Measurements from ENCODE around the gene MSANTD7. TPM values are rescaled to one million over a fixed set of nuclear protein-coding genes. Genes with fewer than 3 reads are reported as not detected.

The MSANTD7 gene
- total RNA-seq, 1 donor from 2014 or later = 22.3 TPM

GRCh38 chr10:14821635-14822375 lies 16.3 kb upstream of the MSANTD7 start:
- no peak for DNase-seq (ENCODE audit: low spot score)
- intact Hi-C loops (cut with micrococcal nuclease) = loop anchor here (5.0 kb wide), 2 partner anchors 215 to 235 kb away; no protein-coding TSS in a partner anchor
- Mint-ChIP-seq H3K4me1 (ENCODE audit: low read depth) (peaks cover 17% of the 10 kb centered on the region), H3K27ac (no peak overlapping the region), H3K4me3 (ENCODE audit: low read depth) (no peak overlapping the region), H3K27me3 (ENCODE audit: low read depth) (peaks cover 18% of the 10 kb centered on the region), H3K9me3 (no peaks in the 10 kb centered on the region), H3K36me3 (ENCODE audit: low read depth) (no peaks in the 10 kb centered on the region)

DNA sequence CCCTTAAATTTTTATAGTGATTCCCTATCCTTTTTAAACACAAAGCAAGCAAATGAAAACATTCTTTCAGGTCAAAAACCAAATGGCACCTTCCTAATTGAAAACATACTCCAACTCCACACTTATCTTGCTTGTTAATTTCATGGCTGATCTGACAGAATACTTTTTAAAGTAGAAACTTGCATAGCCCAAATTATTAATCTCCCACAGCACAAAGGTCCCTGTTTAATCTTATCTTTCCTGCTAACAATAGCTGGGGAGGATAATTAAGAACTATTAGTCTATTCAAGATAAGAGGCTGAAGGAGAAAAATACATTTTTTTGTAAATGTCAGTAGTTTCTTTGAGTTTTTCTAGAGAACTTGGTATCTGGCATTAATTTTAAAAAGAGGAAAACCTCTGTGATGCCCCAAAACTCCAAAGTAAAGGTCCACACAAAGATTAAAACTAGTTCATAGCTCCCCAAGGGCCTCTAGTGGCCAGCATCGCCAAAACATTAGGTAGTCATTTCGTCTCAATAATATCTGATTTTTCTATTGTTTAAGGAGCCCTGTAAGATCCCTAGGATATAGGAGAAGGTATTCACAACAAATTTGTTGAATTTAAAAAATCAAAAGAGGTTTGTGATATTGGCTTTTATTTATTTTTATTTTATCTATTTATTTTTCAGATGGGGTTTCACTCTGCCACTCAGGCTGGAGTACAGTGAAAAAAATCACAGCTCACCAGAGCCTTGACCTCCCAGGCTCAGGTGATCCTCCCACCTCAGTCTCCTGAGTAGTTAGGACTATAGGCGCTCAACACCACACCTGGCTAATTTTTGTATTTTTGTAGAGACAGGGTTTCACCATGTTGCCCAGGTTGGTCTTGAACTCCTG lies 15.0 kb upstream of the MSANTD7 start:
- no peaks in the 10 kb centered on the region for H3K36me3 Mint-ChIP-seq (ENCODE audit: low read depth)
- intact Hi-C loops (cut with micrococcal nuclease) = loop anchor here (1.0 to 5.0 kb wide), 3 partner anchors 216 to 324 kb away; no protein-coding TSS in a partner anchor
- peaks cover 18% of the 10 kb centered on the region for H3K27me3 Mint-ChIP-seq (ENCODE audit: low read depth)
- peaks cover 17% of the 10 kb centered on the region for H3K4me1 Mint-ChIP-seq (ENCODE audit: low read depth)
- H3K27ac Mint-ChIP-seq = no peak overlapping the region
- DNase-seq (ENCODE audit: low spot score) = no peak
- H3K9me3 Mint-ChIP-seq = no peaks in the 10 kb centered on the region
- H3K4me3 Mint-ChIP-seq (ENCODE audit: low read depth) = no peak overlapping the region

- Mint-ChIP-seq H3K36me3 (ENCODE audit: low read depth) (no peaks in the 10 kb centered on the region), H3K27ac (no peak overlapping the region), H3K4me1 (ENCODE audit: low read depth) (peaks cover 17% of the 10 kb centered on the region), H3K27me3 (ENCODE audit: low read depth) (peaks cover 18% of the 10 kb centered on the region), H3K4me3 (ENCODE audit: low read depth) (no peak overlapping the region), H3K9me3 (no peaks in the 10 kb centered on the region)
- intact Hi-C loops (cut with micrococcal nuclease) = loop anchor here (1.0 to 5.0 kb wide), 3 partner anchors 217 to 325 kb away; no protein-coding TSS in a partner anchor
- DNase-seq (ENCODE audit: low spot score) = no peak
These were observed 14.1 kb upstream of the MSANTD7 start for GRCh38 chr10:14823966-14824365.

GRCh38 chr10:14826076-14826829 lies 11.9 kb upstream of the MSANTD7 start:
- DNase-seq (ENCODE audit: low spot score) = no peak
- H3K27me3 Mint-ChIP-seq (ENCODE audit: low read depth) = peaks cover 16% of the 10 kb centered on the region
- H3K4me1 Mint-ChIP-seq (ENCODE audit: low read depth) = peaks cover 6% of the 10 kb centered on the region
- H3K27ac Mint-ChIP-seq = no peak overlapping the region
- no peak overlapping the region for H3K4me3 Mint-ChIP-seq (ENCODE audit: low read depth)
- no peaks in the 10 kb centered on the region for H3K36me3 Mint-ChIP-seq (ENCODE audit: low read depth)
- intact Hi-C loops (cut with micrococcal nuclease) = no loop called here
- no peaks in the 10 kb centered on the region for H3K9me3 Mint-ChIP-seq

- H3K4me3 Mint-ChIP-seq (ENCODE audit: low read depth) = no peak overlapping the region
- H3K9me3 Mint-ChIP-seq = no peaks in the 10 kb centered on the region
- no peak for DNase-seq (ENCODE audit: low spot score)
- H3K27ac Mint-ChIP-seq = no peak overlapping the region
- no peaks in the 10 kb centered on the region for H3K27me3 Mint-ChIP-seq (ENCODE audit: low read depth)
- peaks cover 6% of the 10 kb centered on the region for H3K4me1 Mint-ChIP-seq (ENCODE audit: low read depth)
- no peaks in the 10 kb centered on the region for H3K36me3 Mint-ChIP-seq (ENCODE audit: low read depth)
- intact Hi-C loops (cut with micrococcal nuclease) = no loop called here
These were observed 5.0 kb upstream of the MSANTD7 start for GRCh38 chr10:14833106-14833505.

DNA sequence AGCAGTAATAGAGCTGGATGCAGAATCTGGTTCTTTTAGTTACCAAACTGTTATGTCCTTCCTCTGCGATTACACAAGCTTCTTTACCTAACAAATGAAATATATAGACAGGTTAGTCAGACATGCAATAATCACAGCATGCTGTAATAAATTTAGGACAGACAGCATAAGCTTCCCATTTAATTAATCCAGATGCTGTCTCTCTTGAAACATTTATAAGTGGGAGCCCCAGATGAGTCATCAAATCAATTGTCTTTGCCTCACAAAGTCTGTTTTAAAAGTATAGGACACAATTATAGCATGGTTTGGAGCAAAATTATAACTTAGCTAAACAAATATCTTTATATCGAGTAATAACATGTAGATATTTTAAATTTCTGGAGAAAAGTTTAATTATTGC lies 1.9 kb upstream of the MSANTD7 start:
- Mint-ChIP-seq H3K27ac (no peak overlapping the region), H3K36me3 (ENCODE audit: low read depth) (peaks cover 18% of the 10 kb centered on the region), H3K9me3 (no peaks in the 10 kb centered on the region), H3K4me3 (ENCODE audit: low read depth) (no peak overlapping the region), H3K27me3 (ENCODE audit: low read depth) (no peaks in the 10 kb centered on the region), H3K4me1 (ENCODE audit: low read depth) (peaks cover 16% of the 10 kb centered on the region)
- no peak for DNase-seq (ENCODE audit: low spot score)
- intact Hi-C loops (cut with micrococcal nuclease) = loop anchor here (5.0 kb wide), 3 partner anchors 249 to 299 kb away; no protein-coding TSS in a partner anchor

- H3K4me1 Mint-ChIP-seq (ENCODE audit: low read depth) = peaks cover 19% of the 10 kb centered on the region
- intact Hi-C loops (cut with micrococcal nuclease) = loop anchor here (5.0 kb wide), 3 partner anchors 250 to 300 kb away; no protein-coding TSS in a partner anchor
- DNase-seq (ENCODE audit: low spot score) = no peak
These were observed 926 bp upstream of the MSANTD7 start for GRCh38 chr10:14837003-14837756.

DNA sequence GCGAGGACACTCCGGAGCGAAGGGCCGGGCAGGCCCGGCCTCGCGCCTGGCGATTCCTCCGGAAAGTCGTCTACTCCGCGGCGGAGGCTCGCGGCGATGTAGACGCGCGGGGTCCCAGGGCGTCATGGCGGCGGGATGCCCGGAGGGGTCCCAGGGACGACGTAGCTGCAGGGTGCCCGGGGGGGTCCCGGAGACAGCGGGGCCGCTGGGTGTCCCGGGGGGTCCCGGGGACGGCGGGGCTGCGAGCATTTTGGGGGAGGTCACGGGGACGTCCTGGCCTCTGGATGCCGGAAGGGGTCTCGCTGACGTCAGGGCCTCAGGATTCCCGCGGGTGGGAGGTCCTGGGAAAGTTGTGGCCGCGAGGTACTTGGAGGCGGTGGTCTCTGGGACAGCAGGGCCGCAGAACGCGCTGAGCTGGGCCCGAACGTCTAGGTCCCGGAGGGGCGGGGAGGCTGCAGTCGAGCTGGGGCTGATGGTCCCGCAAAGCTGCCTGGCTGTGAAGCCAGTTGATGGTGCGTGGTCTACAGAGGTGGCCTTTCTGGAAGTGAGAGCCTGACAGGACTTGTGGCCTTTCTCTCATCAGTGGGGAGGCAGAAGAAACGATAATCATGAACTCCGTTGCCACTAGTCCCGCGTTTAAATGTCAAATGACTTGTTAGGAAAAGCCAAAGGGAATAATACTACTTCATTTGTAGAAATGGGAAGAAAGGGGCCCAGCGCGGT lies 637 bp downstream of the MSANTD7 start:
- intact Hi-C loops (cut with micrococcal nuclease) = loop anchor here (1.0 to 5.0 kb wide), 7 partner anchors 40 to 301 kb away; partner anchors contain the start of genes MEIG1 and SUV39H2
- peak overlapping the region; percentile 92 for H3K4me3 Mint-ChIP-seq (ENCODE audit: low read depth)
- H3K9me3 Mint-ChIP-seq = no peaks in the 10 kb centered on the region
- H3K27me3 Mint-ChIP-seq (ENCODE audit: low read depth) = no peaks in the 10 kb centered on the region
- peak; percentile 20 for DNase-seq (ENCODE audit: low spot score)
- H3K4me1 Mint-ChIP-seq (ENCODE audit: low read depth) = peaks cover 19% of the 10 kb centered on the region
- peaks cover 43% of the 10 kb centered on the region for H3K36me3 Mint-ChIP-seq (ENCODE audit: low read depth)
- H3K27ac Mint-ChIP-seq = peak overlapping the region; percentile 95

More at GRCh38 chr10:14837003-14837756, 926 bp upstream of the MSANTD7 start:
- peak overlapping the region; percentile 92 for H3K4me3 Mint-ChIP-seq (ENCODE audit: low read depth)
- H3K27ac Mint-ChIP-seq = peak overlapping the region; percentile 95
- H3K27me3 Mint-ChIP-seq (ENCODE audit: low read depth) = no peaks in the 10 kb centered on the region
- peaks cover 28% of the 10 kb centered on the region for H3K36me3 Mint-ChIP-seq (ENCODE audit: low read depth)
- H3K9me3 Mint-ChIP-seq = no peaks in the 10 kb centered on the region

DNA sequence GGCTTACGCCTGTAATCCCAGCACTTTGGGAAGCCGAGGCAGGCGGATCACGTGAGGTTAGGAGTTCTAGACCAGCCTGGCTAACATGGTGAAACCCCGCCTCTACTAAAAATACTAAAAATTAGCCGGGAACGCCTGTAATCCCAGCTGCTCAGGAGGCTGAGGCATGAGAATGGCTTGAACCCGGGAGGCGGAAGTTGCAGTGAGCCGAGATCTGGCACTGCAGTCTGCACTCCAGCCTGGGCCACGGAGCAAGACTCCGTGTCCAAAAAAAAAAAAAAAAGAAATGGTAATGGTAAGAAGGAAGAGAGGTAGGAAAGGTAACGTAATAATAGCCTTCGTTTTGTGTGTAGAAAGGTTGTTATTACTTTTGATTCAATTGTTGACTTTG lies 1.2 kb downstream of the MSANTD7 start:
- Mint-ChIP-seq H3K4me3 (ENCODE audit: low read depth) (peak overlapping the region; percentile 92), H3K27ac (peak overlapping the region; percentile 78), H3K36me3 (ENCODE audit: low read depth) (peaks cover 46% of the 10 kb centered on the region), H3K27me3 (ENCODE audit: low read depth) (no peaks in the 10 kb centered on the region), H3K4me1 (ENCODE audit: low read depth) (peaks cover 20% of the 10 kb centered on the region), H3K9me3 (no peaks in the 10 kb centered on the region)
- intact Hi-C loops (cut with micrococcal nuclease) = loop anchor here (2.0 to 5.0 kb wide), 4 partner anchors 120 to 302 kb away; partner anchors contain the start of gene MEIG1
- DNase-seq (ENCODE audit: low spot score) = no peak

DNA sequence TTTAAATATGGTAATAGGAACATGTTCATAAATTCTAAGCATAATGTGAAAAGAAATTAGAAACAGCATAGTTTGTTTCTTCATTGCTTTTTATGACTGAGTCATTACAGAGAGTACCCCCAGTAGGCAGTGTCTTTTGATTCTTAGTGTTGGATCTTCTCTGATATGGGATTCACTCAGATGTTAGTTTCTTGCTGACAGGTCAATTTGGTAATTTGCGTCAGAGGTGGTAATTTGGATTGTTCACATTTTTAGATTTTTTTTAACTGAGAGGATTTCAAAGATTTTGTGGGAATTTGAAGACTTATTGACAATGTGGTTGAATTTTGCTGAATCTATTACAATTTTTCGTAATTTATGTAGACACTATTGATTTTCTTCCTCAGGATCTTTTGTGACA lies 2.1 kb downstream of the MSANTD7 start:
- intact Hi-C loops (cut with micrococcal nuclease) = no loop called here
- peaks cover 54% of the 10 kb centered on the region for H3K36me3 Mint-ChIP-seq (ENCODE audit: low read depth)
- peak overlapping the region; percentile 33 for H3K27ac Mint-ChIP-seq

GRCh38 chr10:14843327-14843988 lies 5.4 kb downstream of the MSANTD7 start:
- no peak overlapping the region for H3K27ac Mint-ChIP-seq
- peaks cover 18% of the 10 kb centered on the region for H3K4me1 Mint-ChIP-seq (ENCODE audit: low read depth)
- H3K9me3 Mint-ChIP-seq = no peaks in the 10 kb centered on the region
- no peak overlapping the region for H3K4me3 Mint-ChIP-seq (ENCODE audit: low read depth)
- no peak for DNase-seq (ENCODE audit: low spot score)
- intact Hi-C loops (cut with micrococcal nuclease) = no loop called here
- no peaks in the 10 kb centered on the region for H3K27me3 Mint-ChIP-seq (ENCODE audit: low read depth)
- H3K36me3 Mint-ChIP-seq (ENCODE audit: low read depth) = peaks cover 68% of the 10 kb centered on the region

More for the DNA sequence above, 2.1 kb downstream of the MSANTD7 start:
- Mint-ChIP-seq H3K9me3 (no peaks in the 10 kb centered on the region), H3K27me3 (ENCODE audit: low read depth) (no peaks in the 10 kb centered on the region), H3K4me3 (ENCODE audit: low read depth) (peak overlapping the region; percentile 72), H3K4me1 (ENCODE audit: low read depth) (peaks cover 20% of the 10 kb centered on the region)
- DNase-seq (ENCODE audit: low spot score) = no peak
